H1 (cell line): ENCODE results near the gene ZCCHC3. TPM values are rescaled to one million over a fixed set of nuclear protein-coding genes. Genes with fewer than 3 reads are reported as not detected.

Source experiments
- ATF2 ChIP-seq: IDR thresholded peaks from 2 replicates; pipeline ENCODE4 v1.6.1; 2012; ENCODE audit warnings: low read length, inconsistent platforms
- CHD7 ChIP-seq: fragments of 300-600 bp; sonication (generic); IDR thresholded peaks from 2 replicates; pipeline ENCODE4 v1.7.1; 2012; ENCODE audit warnings: low read length, moderate library complexity, mild to moderate bottlenecking, inconsistent platforms; ENCODE audit not compliant: insufficient replicate concordance
- CTCF ChIP-seq, 3 experiments: IDR thresholded peaks; 1 replicate in 2 of 3; 2 replicates in 1 of 3; pipeline versions ENCODE4 v1.5.1 to v1.6.1; 2011; ENCODE audit warnings: low read length in 3 of 3, mild to moderate bottlenecking in 3 of 3, inconsistent platforms in 2 of 3, low read depth in 1 of 3, moderate library complexity in 1 of 3; ENCODE audit not compliant: insufficient read depth in 1 of 3; ENCODE audit errors: control extremely low read depth in 1 of 3
- POLR2AphosphoS5 ChIP-seq: IDR thresholded peaks from 2 replicates; pipeline ENCODE4 v1.6.1; 2011; ENCODE audit warnings: low read depth, low read length
- RBBP5 ChIP-seq: IDR thresholded peaks from 2 replicates; pipeline ENCODE4 v1.7.1; 2012; ENCODE audit warnings: low read depth, mild to moderate bottlenecking, inconsistent platforms, low read length, moderate library complexity, borderline replicate concordance
- RXRA ChIP-seq: IDR thresholded peaks from 2 replicates; pipeline ENCODE4 v1.6.1; 2011; ENCODE audit warnings: low read depth, mild to moderate bottlenecking, low read length, moderate library complexity; ENCODE audit not compliant: insufficient read depth
- SIRT6 ChIP-seq: IDR thresholded peaks from one replicate; pipeline ENCODE4 v1.7.1; 2012; ENCODE audit warnings: low read length, inconsistent platforms
- polyA plus RNA-seq, 7 experiments: library from polyadenylated mRNA; depleted of rRNA in 3 of 7; stranded (reverse) in 5 of 7; unstranded in 2 of 7; fragments of >200 nt in 5 of 7; fragments of 200-250 nt in 2 of 7; gene quantifications; 1 replicate in 5 of 7; 2 replicates in 1 of 7; 4 replicates in 1 of 7; pipeline versions ENCODE4 v1.2.1 to v1.2.3, GENCODE V29; 2011 to 2013; ENCODE audit warnings: missing spikeins in 2 of 7, mixed read lengths in 2 of 7
- total RNA-seq: library from RNA; stranded (reverse); fragmentation: NEBNext Ultra II Directional; extraction: Animal tissue kit (Norgen Biotek cat#: 25700); gene quantifications from 2 replicates; pipeline ENCODE4 v1.2.1, GENCODE V29; 2021

Gene ZCCHC3
- total and polyA plus RNA-seq, 2 of the 8 experiments (the other 6 are each of a cell fraction or from before 2014, with no cell fraction given) = 33.7 to 52.4 TPM

- TF ChIP-seq CHD7 = no peak
- no peak for TF ChIP-seq CTCF (IDR thresholded peaks at IDR 0.05; ENCODE audit: control extremely low read depth in 1 of 3, insufficient read depth in 1 of 3, low read depth in 1 of 3, low read length in 3 of 3)
- TF ChIP-seq RBBP5 = no peak
- no peak for TF ChIP-seq SIRT6
- TF ChIP-seq POLR2AphosphoS5 = no peak
- no peak for TF ChIP-seq ATF2
- TF ChIP-seq RXRA = no peak
These were observed 37.4 kb upstream of the ZCCHC3 start (continued) for GRCh38 chr20:259981-260380.
